Panc1 (cell line): ENCODE results near the gene PRDX3.

Experiments
- CTCF ChIP-seq: fragments of 450-650 bp; IDR thresholded peaks from 2 replicates; pipeline ENCODE4 v1.5.1; 2017; ENCODE audit warnings: mild to moderate bottlenecking
- POLR2AphosphoS5 ChIP-seq: IDR thresholded peaks from 2 replicates; pipeline ENCODE4 v1.6.1; 2012; ENCODE audit warnings: mild to moderate bottlenecking, low read depth, low read length, moderate library complexity
- REST ChIP-seq, 2 experiments: IDR thresholded peaks; 2 replicates each; pipeline ENCODE4 v1.6.1; 2011 to 2012; ENCODE audit warnings: low read depth in 2 of 2, control low read depth in 1 of 2, low read length in 1 of 2, mild to moderate bottlenecking in 1 of 2, moderate library complexity in 1 of 2; ENCODE audit not compliant: insufficient read depth in 1 of 2
- TCF7L2 ChIP-seq: IDR thresholded peaks from 2 replicates; pipeline ENCODE4 v1.6.1; 2011; ENCODE audit warnings: mild to moderate bottlenecking, low read depth, low read length, inconsistent platforms

GRCh38 chr10:119201233-119201632, 22.6 kb upstream of the PRDX3 start:
- TF ChIP-seq CTCF: no peak; the same call in 1 of the 2 replicates
- no peak for TF ChIP-seq POLR2AphosphoS5
- TF ChIP-seq REST (IDR thresholded peaks at IDR 0.05; ENCODE audit: insufficient read depth in 1 of 2, low read depth in 2 of 2, low read length in 1 of 2): no peak
- TF ChIP-seq TCF7L2: no peak
